Measurements from ENCODE around the gene KLF12. TPM values are rescaled to one million over a fixed set of nuclear protein-coding genes. Genes with fewer than 3 reads are reported as not detected.

KLF12 gene
- total and polyA plus RNA-seq, 9 of the 15 experiments (the other 6 are each of a cell fraction or from before 2014, with no cell fraction given) = under 0.01 to 0.07 (median 0.05) TPM; not detected in 3

- H3K9me1 ChIP-seq (ENCODE audit: control insufficient read depth, insufficient read depth, low read length) = no peaks in the 10 kb centered on the region
- no peak overlapping the region for H3K27ac ChIP-seq (ENCODE audit: extremely low read depth, low read depth, low read length)
- BruUV-seq (replicated peaks) = no TSS peak
- H3K4me1 ChIP-seq (replicated peaks in 1 of 2; ENCODE audit: control insufficient read depth in 2 of 2, insufficient read depth in 2 of 2, low read length in 2 of 2) = no peaks in the 10 kb centered on the region
- intact Hi-C loops (cut with micrococcal nuclease) = no loop called here
- no peak for FAIRE-seq
- no peaks in the 10 kb centered on the region for H3K27me3 ChIP-seq (ENCODE audit: control insufficient read depth in 2 of 2, insufficient read depth in 2 of 2, low read length in 2 of 2)
- 0% methylated on average over 1 of the region's 1 CpG for WGBS (ENCODE audit: insufficient coverage, low coverage, missing lambda C conversion rate)
- H3K4me3 ChIP-seq = no peak overlapping the region
- H3K9me3 ChIP-seq (replicated peaks; ENCODE audit: control insufficient read depth, insufficient read depth, low read depth, low read length) = no peaks in the 10 kb centered on the region
- in situ Hi-C loops (cut with MboI) = no loop called here
- no peak for ATAC-seq
- H3K4me2 ChIP-seq (ENCODE audit: insufficient read depth, low read length) = no peak overlapping the region
- CTCF ChIA-PET (ENCODE audit: low intra/inter-chr PET ratio) = no interaction called here
- no peak overlapping the region for H2AFZ ChIP-seq (ENCODE audit: low read depth, low read length)
- H4K20me1 ChIP-seq (replicated peaks; ENCODE audit: control insufficient read depth, insufficient read depth, low read length) = no peaks in the 10 kb centered on the region
- no peak for TF ChIP-seq CSDE1 (IDR thresholded peaks at IDR 0.05)
- no peak for TF ChIP-seq RAD21 (CRISPR knock-in tag; conservative IDR thresholded peaks at IDR 0.05 in 1 of 2, IDR thresholded peaks at IDR 0.05 in 1 of 2)
- TF ChIP-seq ARID3A (IDR thresholded peaks at IDR 0.05; ENCODE audit: borderline replicate concordance, low read depth, low read length) = no peak
- no peak for TF ChIP-seq PRPF4 (IDR thresholded peaks at IDR 0.05; ENCODE audit: insufficient read depth, low read depth, low read length, poor library complexity, severe bottlenecking)
- DNase-seq (ENCODE audit: extremely low read depth in 1 of 4, low spot score in 3 of 4) = no peak
- POLR2A ChIA-PET = no interaction called here
- no peaks in the 10 kb centered on the region for H3K36me3 ChIP-seq (ENCODE audit: control insufficient read depth, insufficient read depth, low read length)
- H3K9ac ChIP-seq (ENCODE audit: insufficient read depth in 1 of 2, low read depth in 2 of 2, low read length in 2 of 2) = no peak overlapping the region
- no peaks in the 10 kb centered on the region for H3K79me2 ChIP-seq (ENCODE audit: control insufficient read depth, insufficient read depth, low read length)
Observed at GRCh38 chr13:74098077-74098476, 36.1 kb downstream of the KLF12 start.
